ENCODE data around the gene KPTN.

DNA sequence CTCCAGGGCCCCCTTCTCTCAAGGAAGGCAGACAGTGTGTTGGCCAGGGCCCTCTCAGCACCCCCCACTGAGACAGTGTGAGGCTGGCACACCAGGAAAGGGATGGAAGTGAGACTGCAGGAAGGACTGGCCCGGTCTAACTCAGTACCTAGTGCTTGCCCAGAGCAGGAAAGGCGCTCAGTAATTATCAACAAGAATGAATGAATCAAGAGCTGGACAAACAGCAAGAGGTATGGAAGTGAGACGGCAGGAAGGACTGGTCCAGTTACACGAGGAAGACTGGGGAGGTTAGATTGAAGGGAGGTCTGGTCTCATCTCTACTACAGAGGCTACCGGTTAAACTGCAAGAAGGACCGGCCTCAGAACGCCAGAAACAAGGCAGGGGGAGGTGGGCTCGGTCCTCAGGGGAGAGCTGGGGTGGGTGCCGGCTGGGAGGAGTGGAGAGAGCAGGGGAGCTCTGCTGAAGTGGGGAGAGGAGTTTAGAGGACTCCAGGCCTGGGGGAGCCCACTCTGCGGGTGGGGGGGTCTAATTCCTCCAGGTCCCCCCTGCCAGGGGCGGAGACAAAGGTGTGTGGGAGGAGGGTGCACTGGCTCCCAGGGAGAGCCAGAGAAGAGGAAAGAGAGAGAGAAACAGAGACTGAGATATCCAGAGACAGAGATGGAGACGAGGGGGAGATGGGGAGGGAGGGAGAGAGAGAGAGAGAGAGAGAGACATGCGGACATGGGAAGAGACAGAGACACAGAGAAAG, 13.4 kb downstream of the KPTN start:
- TF ChIP-seq, protein P1, sequence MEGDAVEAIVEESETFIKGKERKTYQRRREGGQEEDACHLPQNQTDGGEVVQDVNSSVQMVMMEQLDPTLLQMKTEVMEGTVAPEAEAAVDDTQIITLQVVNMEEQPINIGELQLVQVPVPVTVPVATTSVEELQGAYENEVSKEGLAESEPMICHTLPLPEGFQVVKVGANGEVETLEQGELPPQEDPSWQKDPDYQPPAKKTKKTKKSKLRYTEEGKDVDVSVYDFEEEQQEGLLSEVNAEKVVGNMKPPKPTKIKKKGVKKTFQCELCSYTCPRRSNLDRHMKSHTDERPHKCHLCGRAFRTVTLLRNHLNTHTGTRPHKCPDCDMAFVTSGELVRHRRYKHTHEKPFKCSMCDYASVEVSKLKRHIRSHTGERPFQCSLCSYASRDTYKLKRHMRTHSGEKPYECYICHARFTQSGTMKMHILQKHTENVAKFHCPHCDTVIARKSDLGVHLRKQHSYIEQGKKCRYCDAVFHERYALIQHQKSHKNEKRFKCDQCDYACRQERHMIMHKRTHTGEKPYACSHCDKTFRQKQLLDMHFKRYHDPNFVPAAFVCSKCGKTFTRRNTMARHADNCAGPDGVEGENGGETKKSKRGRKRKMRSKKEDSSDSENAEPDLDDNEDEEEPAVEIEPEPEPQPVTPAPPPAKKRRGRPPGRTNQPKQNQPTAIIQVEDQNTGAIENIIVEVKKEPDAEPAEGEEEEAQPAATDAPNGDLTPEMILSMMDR (IDR thresholded peaks at IDR 0.05 in 2 of 3, conservative IDR thresholded peaks at IDR 0.05 in 1 of 3; ENCODE audit: borderline replicate concordance in 1 of 3, insufficient read depth in 1 of 3, low read depth in 2 of 3, low read length in 2 of 3) = no peak
- TF ChIP-seq, protein P2, sequence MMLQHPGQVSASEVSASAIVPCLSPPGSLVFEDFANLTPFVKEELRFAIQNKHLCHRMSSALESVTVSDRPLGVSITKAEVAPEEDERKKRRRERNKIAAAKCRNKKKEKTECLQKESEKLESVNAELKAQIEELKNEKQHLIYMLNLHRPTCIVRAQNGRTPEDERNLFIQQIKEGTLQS (IDR thresholded peaks at IDR 0.05) = no peak
- TF ChIP-seq ZNF274 (IDR thresholded peaks at IDR 0.05; ENCODE audit: low read depth, low read length) (no peak), YY1 (IDR thresholded peaks at IDR 0.05; ENCODE audit: extremely low read depth, insufficient replicate concordance, low read depth, low read length) (no peak)

Measured in HCT116 (cell line).